Measurements from ENCODE around the gene MYCBPAP. TPM values are rescaled to one million over a fixed set of nuclear protein-coding genes. Genes with fewer than 3 reads are reported as not detected.

Gene MYCBPAP
- total and polyA plus RNA-seq, 2 donors (not counting 3 experiments of a cell fraction or from before 2014, with no cell fraction given), result 0.40 to 0.66 TPM

- intact Hi-C loops (cut with micrococcal nuclease) (loop anchor here (1.0 to 2.0 kb wide), 2 partner anchors 51 to 278 kb away; partner anchors contain the start of gene ACSF2), dilution Hi-C loops (cut with MboI; ENCODE audit: extremely low pct_ligation_motif_present, low sequenced_read_pairs) (no loop called here)
- H3K4me2 ChIP-seq (ENCODE audit: insufficient read depth, low read length), result no peak overlapping the region
- ChIA-PET POLR2A (interaction anchor here (2.1 kb wide), 1 partner anchor 81 kb away, joined by 8 read pairs; the partner anchor contains the start of gene LRRC59), CTCF (interaction anchor here (1.3 to 2.4 kb wide), 5 partner anchors 27 to 278 kb away, joined by 3 to 44 read pairs (median 8); partner anchors contain the start of gene LRRC59)
- H3K27me3 ChIP-seq (ENCODE audit: control insufficient read depth in 2 of 2, insufficient read depth in 2 of 2, low read length in 2 of 2), result peaks cover 7 to 17% of the 10 kb centered on the region in 2 experiments
- FAIRE-seq (no peak), DNase-seq (ENCODE audit: low read depth, low spot score) (no peak)
- TF ChIP-seq FOS (IDR thresholded peaks at IDR 0.05; ENCODE audit: borderline replicate concordance, insufficient read depth, low read length) (no peak), MYC (IDR thresholded peaks at IDR 0.05; ENCODE audit: low read depth, low read length) (no peak), POLR2A (IDR thresholded peaks at IDR 0.05; ENCODE audit: low read depth, low read length) (no peak), MAX (IDR thresholded peaks at IDR 0.05; ENCODE audit: insufficient read depth, insufficient read length) (no peak), POLR2AphosphoS5 (IDR thresholded peaks at IDR 0.05; ENCODE audit: insufficient read depth, low read depth, low read length) (no peak)
- H3K9me1 ChIP-seq (replicated peaks; ENCODE audit: control insufficient read depth, extremely low read depth, insufficient read depth, low read length), result no peaks in the 10 kb centered on the region
- no peak overlapping the region for H3K27ac ChIP-seq (ENCODE audit: insufficient read depth, low read depth, low read length)
- H3K4me1 ChIP-seq (ENCODE audit: control insufficient read depth, extremely low read depth, insufficient read depth, low read length), result peaks cover 20% of the 10 kb centered on the region
- no peak overlapping the region for H3K4me3 ChIP-seq (replicated peaks in 1 of 3; ENCODE audit: insufficient read depth in 1 of 3, low read depth in 1 of 3, low read length in 3 of 3)
- no TSS peak for BruUV-seq (replicated peaks)
- H2AFZ ChIP-seq (ENCODE audit: low read depth, low read length), result peak overlapping the region; percentile 50
- H3K9ac ChIP-seq (replicated peaks; ENCODE audit: extremely low read depth, insufficient read depth, low read length), result no peak overlapping the region
- no peaks in the 10 kb centered on the region for H3K9me3 ChIP-seq (replicated peaks; ENCODE audit: control insufficient read depth, insufficient read depth, low read length)
- peaks cover 8% of the 10 kb centered on the region for H3K79me2 ChIP-seq (ENCODE audit: control insufficient read depth, insufficient read depth, low read length)
- H4K20me1 ChIP-seq (replicated peaks; ENCODE audit: control insufficient read depth, extremely low read depth, insufficient read depth, low read length), result no peaks in the 10 kb centered on the region
- H3K36me3 ChIP-seq (ENCODE audit: control insufficient read depth in 2 of 2, extremely low read depth in 1 of 2, insufficient read depth in 2 of 2, low read length in 2 of 2), result peaks cover 2 to 3% of the 10 kb centered on the region in 2 experiments
These were observed 30.3 kb upstream of the MYCBPAP start for GRCh38 chr17:50477976-50478375.

Data from endothelial cell of umbilical vein (primary cell).